IPS-18a (cell line): ENCODE data around the gene ZNF367.
A peak's percentile ranks its signal among the peaks of the same experiment; 100 is the strongest.

Experiments
- H3K27ac ChIP-seq: one replicate; pipeline ENCODE4 v1.5.1; 2013; ENCODE audit warnings: low read length
- H3K27me3 ChIP-seq: one replicate; pipeline ENCODE4 v1.6.1; 2013; ENCODE audit warnings: mild to moderate bottlenecking, low read length; ENCODE audit not compliant: control insufficient read depth, insufficient read depth
- H3K36me3 ChIP-seq: one replicate; pipeline ENCODE4 v1.6.1; 2013; ENCODE audit warnings: low read depth, low read length; ENCODE audit not compliant: control insufficient read depth
- H3K4me1 ChIP-seq: one replicate; pipeline ENCODE4 v1.6.1; 2013; ENCODE audit warnings: low read depth, low read length; ENCODE audit not compliant: control insufficient read depth
- H3K4me3 ChIP-seq: one replicate; pipeline ENCODE4 v1.5.1; 2013; ENCODE audit warnings: low read length
- H3K9ac ChIP-seq: one replicate; pipeline ENCODE4 v1.6.1; 2013; ENCODE audit warnings: mild to moderate bottlenecking, low read length, moderate library complexity
- H3K9me3 ChIP-seq: one replicate; pipeline ENCODE4 v1.6.1; 2013; ENCODE audit warnings: low read depth, low read length; ENCODE audit not compliant: control insufficient read depth

ZNF367 gene

GRCh38 chr9:96418083-96418919, at the start of gene ZNF367:
ZNF367 (minus strand) TSS chr9:96418370; CDS start chr9:96418032, 338 bp downstream.
- peak within 1 kb of the TSS; percentile 39 for H3K27ac ChIP-seq
- peak within 1 kb of the TSS; percentile 85 for H3K9ac ChIP-seq
- no peaks in the 10 kb centered on the region for H3K9me3 ChIP-seq
- H3K4me3 ChIP-seq: peak within 1 kb of the TSS; percentile 100
- H3K27me3 ChIP-seq: no peaks in the 10 kb centered on the region
- no peaks in the 10 kb centered on the region for H3K36me3 ChIP-seq
- peaks cover 22% of the 10 kb centered on the region for H3K4me1 ChIP-seq

- Histone ChIP-seq H3K27me3 (no peaks in the 10 kb centered on the region), H3K9ac (no peak overlapping the region), H3K27ac (no peak overlapping the region), H3K36me3 (peaks cover 23% of the 10 kb centered on the region), H3K9me3 (no peaks in the 10 kb centered on the region), H3K4me3 (no peak overlapping the region), H3K4me1 (no peaks in the 10 kb centered on the region)
These were observed 49.6 kb upstream of the ZNF367 start for GRCh38 chr9:96467784-96468183.

- no peak overlapping the region for H3K4me3 ChIP-seq
- no peaks in the 10 kb centered on the region for H3K27me3 ChIP-seq
- H3K36me3 ChIP-seq: peaks cover 15% of the 10 kb centered on the region
- no peaks in the 10 kb centered on the region for H3K9me3 ChIP-seq
- H3K9ac ChIP-seq: no peak overlapping the region
- no peak overlapping the region for H3K27ac ChIP-seq
- peaks cover 27% of the 10 kb centered on the region for H3K4me1 ChIP-seq
These were observed 46.3 kb upstream of the ZNF367 start for GRCh38 chr9:96464426-96464825.

GRCh38 chr9:96462541-96462940, 44.4 kb upstream of the ZNF367 start:
- H3K36me3 ChIP-seq: peaks cover 15% of the 10 kb centered on the region

GRCh38 chr9:96461336-96461735, 43.2 kb upstream of the ZNF367 start:
- peaks cover 11% of the 10 kb centered on the region for H3K36me3 ChIP-seq
- H3K27ac ChIP-seq: no peak overlapping the region
- H3K4me3 ChIP-seq: no peak overlapping the region
- no peaks in the 10 kb centered on the region for H3K27me3 ChIP-seq
- H3K9ac ChIP-seq: no peak overlapping the region
- H3K4me1 ChIP-seq: peaks cover 30% of the 10 kb centered on the region
- no peaks in the 10 kb centered on the region for H3K9me3 ChIP-seq

More at GRCh38 chr9:96462541-96462940, 44.4 kb upstream of the ZNF367 start:
- Histone ChIP-seq H3K9me3 (no peaks in the 10 kb centered on the region), H3K4me1 (peaks cover 30% of the 10 kb centered on the region), H3K27me3 (no peaks in the 10 kb centered on the region), H3K9ac (no peak overlapping the region), H3K4me3 (no peak overlapping the region), H3K27ac (no peak overlapping the region)

GRCh38 chr9:96460882-96461281, 42.7 kb upstream of the ZNF367 start:
- Histone ChIP-seq H3K36me3 (peaks cover 8% of the 10 kb centered on the region), H3K27me3 (no peaks in the 10 kb centered on the region), H3K27ac (no peak overlapping the region), H3K9me3 (no peaks in the 10 kb centered on the region), H3K4me1 (peaks cover 30% of the 10 kb centered on the region), H3K4me3 (no peak overlapping the region), H3K9ac (no peak overlapping the region)

- H3K27me3 ChIP-seq: no peaks in the 10 kb centered on the region
- no peaks in the 10 kb centered on the region for H3K9me3 ChIP-seq
- H3K4me3 ChIP-seq: no peak overlapping the region
- H3K36me3 ChIP-seq: peaks cover 4% of the 10 kb centered on the region
- no peak overlapping the region for H3K9ac ChIP-seq
- peaks cover 30% of the 10 kb centered on the region for H3K4me1 ChIP-seq
- no peak overlapping the region for H3K27ac ChIP-seq
These were observed 42.3 kb upstream of the ZNF367 start for GRCh38 chr9:96460470-96460869.

- Histone ChIP-seq H3K27me3 (no peaks in the 10 kb centered on the region), H3K9me3 (no peaks in the 10 kb centered on the region), H3K4me1 (peaks cover 30% of the 10 kb centered on the region), H3K27ac (no peak overlapping the region), H3K4me3 (no peak overlapping the region), H3K36me3 (no peaks in the 10 kb centered on the region), H3K9ac (peak overlapping the region; percentile 1)
These were observed 41.3 kb upstream of the ZNF367 start for GRCh38 chr9:96459268-96460007.

- Histone ChIP-seq H3K27ac (no peak overlapping the region), H3K4me1 (peaks cover 30% of the 10 kb centered on the region), H3K27me3 (no peaks in the 10 kb centered on the region), H3K9ac (no peak overlapping the region), H3K36me3 (no peaks in the 10 kb centered on the region), H3K4me3 (no peak overlapping the region), H3K9me3 (no peaks in the 10 kb centered on the region)
These were observed 40.1 kb upstream of the ZNF367 start for GRCh38 chr9:96458226-96458625.

- H3K36me3 ChIP-seq: no peaks in the 10 kb centered on the region
- peaks cover 25% of the 10 kb centered on the region for H3K4me1 ChIP-seq
- H3K27me3 ChIP-seq: no peaks in the 10 kb centered on the region
- no peaks in the 10 kb centered on the region for H3K9me3 ChIP-seq
- no peak overlapping the region for H3K4me3 ChIP-seq
- H3K27ac ChIP-seq: no peak overlapping the region
- H3K9ac ChIP-seq: no peak overlapping the region
These were observed 39.1 kb upstream of the ZNF367 start for GRCh38 chr9:96457266-96457665.

- Histone ChIP-seq H3K4me3 (no peak overlapping the region), H3K27ac (no peak overlapping the region), H3K9ac (no peak overlapping the region), H3K36me3 (no peaks in the 10 kb centered on the region), H3K4me1 (peaks cover 5% of the 10 kb centered on the region), H3K9me3 (no peaks in the 10 kb centered on the region), H3K27me3 (peaks cover 26% of the 10 kb centered on the region)
These were observed 35.5 kb upstream of the ZNF367 start for GRCh38 chr9:96453625-96454024.
